Endodermal cell (in vitro differentiated cells): Measurements from ENCODE around the gene ANP32D. TPM values are rescaled to one million over a fixed set of nuclear protein-coding genes. Genes with fewer than 3 reads are reported as not detected.
"Not testable (repeated sequence)": the region's sequence is repeated elsewhere in the genome, so short reads cannot be mapped to it uniquely, and the experiment has no call there.

Source experiments
- DNase-seq: peaks from one replicate; pipeline ENCODE4 v3.0.0-alpha.2; 2017
- H3K27ac ChIP-seq: 2 replicates; pipeline ENCODE4 v1.5.1; 2013; ENCODE audit warnings: mild to moderate bottlenecking, low read depth, low read length, moderate library complexity
- H3K27me3 ChIP-seq: 2 replicates; pipeline ENCODE4 v1.6.1; 2013; ENCODE audit warnings: mild to moderate bottlenecking, low read length, moderate library complexity; ENCODE audit not compliant: insufficient read depth, control insufficient read depth, poor library complexity, severe bottlenecking
- H3K36me3 ChIP-seq: 2 replicates; pipeline ENCODE4 v1.7.0; 2013; ENCODE audit warnings: mild to moderate bottlenecking, low read length, moderate library complexity; ENCODE audit not compliant: control insufficient read depth, insufficient read depth
- H3K4me1 ChIP-seq: one replicate; pipeline ENCODE4 v1.7.0; 2013; ENCODE audit warnings: low read length; ENCODE audit not compliant: control insufficient read depth, insufficient read depth
- H3K4me3 ChIP-seq: 2 replicates; pipeline ENCODE4 v1.5.1; 2013; ENCODE audit warnings: mild to moderate bottlenecking, low read length, moderate library complexity
- H3K9ac ChIP-seq: 2 replicates; pipeline ENCODE4 v1.6.1; 2013; ENCODE audit warnings: mild to moderate bottlenecking, low read length, moderate library complexity; ENCODE audit not compliant: poor library complexity, severe bottlenecking; ENCODE audit errors: extremely low read depth
- H3K9me3 ChIP-seq: 2 replicates; pipeline ENCODE4 v1.6.1; 2013; ENCODE audit warnings: mild to moderate bottlenecking, low read length, moderate library complexity; ENCODE audit not compliant: control insufficient read depth
- H3K27ac Mint-ChIP-seq: 2 replicates; pipeline ENCODE4 v1.8.0; 2020; ENCODE audit warnings: mixed read lengths
- H3K27me3 Mint-ChIP-seq: 2 replicates; pipeline ENCODE4 v1.8.0; 2021; ENCODE audit warnings: mild to moderate bottlenecking, mixed read lengths; ENCODE audit not compliant: insufficient read depth
- H3K36me3 Mint-ChIP-seq: 2 replicates; pipeline ENCODE4 v1.8.0; 2020; ENCODE audit warnings: low read depth, mixed read lengths
- H3K4me1 Mint-ChIP-seq: 2 replicates; pipeline ENCODE4 v1.8.0; 2020; ENCODE audit warnings: mixed read lengths
- H3K4me3 Mint-ChIP-seq: 2 replicates; pipeline ENCODE4 v1.8.0; 2020; ENCODE audit warnings: mild to moderate bottlenecking, moderate library complexity, mixed read lengths
- H3K9me3 Mint-ChIP-seq: 2 replicates; pipeline ENCODE4 v1.8.0; 2020; ENCODE audit warnings: mild to moderate bottlenecking, mixed read lengths
- CTCF ChIP-seq: fragments of 200-600 bp; sonication (generic); conservative IDR thresholded peaks from 2 replicates; pipeline ENCODE4 v1.5.0; 2021; ENCODE audit warnings: antibody characterized with exemption, mild to moderate bottlenecking
- WGBS, 2 experiments: methylation state at CpG; one replicate each; pipeline versions ENCODE4 v1.1.5 to v1.1.7; 2013; ENCODE audit warnings: missing lambda C conversion rate in 2 of 2, mixed read lengths in 1 of 2; ENCODE audit not compliant: insufficient coverage in 1 of 2, insufficient read length in 1 of 2; 5-methylcytosine and 5-hydroxymethylcytosine counted together
- total RNA-seq, 2 donors: library from RNA; stranded (reverse); fragmentation: NEBNext Ultra II Directional in 1 of 2; extraction: Animal tissue kit (Norgen Biotek cat#: 25700) in 1 of 2; gene quantifications; 2 replicates in 1 of 2; 3 replicates in 1 of 2; pipeline ENCODE4 v1.2.1, GENCODE V29; 2021

The ANP32D gene
- total RNA-seq, 2 donors from 2014 or later = not detected

DNA sequence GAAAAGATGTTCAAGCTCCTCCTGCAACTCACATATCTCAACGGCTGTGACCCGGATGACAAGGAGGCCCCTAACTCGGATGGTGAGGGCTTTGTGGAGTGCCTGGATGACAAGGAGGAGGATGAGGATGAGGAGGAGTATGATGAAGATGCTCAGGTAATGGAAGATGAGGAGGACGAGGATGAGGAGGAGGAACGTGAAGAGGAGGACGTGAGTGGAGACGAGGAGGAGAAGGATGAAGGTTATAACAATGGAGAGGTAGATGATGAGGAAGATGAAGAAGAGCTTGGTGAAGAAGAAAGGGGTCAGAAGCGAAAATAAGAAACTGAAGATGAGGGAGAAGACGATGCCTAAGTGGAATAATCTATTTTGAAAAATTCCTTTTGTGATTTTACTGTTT lies 702 bp downstream of the ANP32D start:
- WGBS, 2 experiments = 77 to 78% methylated on average over 6 to 8 of the region's 9 CpGs
- H3K36me3 ChIP-seq = no peaks in the 10 kb centered on the region
- no peak overlapping the region for H3K27ac ChIP-seq
- no peaks in the 10 kb centered on the region for H3K4me1 ChIP-seq
- no peaks in the 10 kb centered on the region for H3K27me3 ChIP-seq
- no peak overlapping the region for H3K27ac Mint-ChIP-seq
- H3K9me3 Mint-ChIP-seq = peaks cover 77% of the 10 kb centered on the region
- H3K9ac ChIP-seq = no peak overlapping the region
- peaks cover 6% of the 10 kb centered on the region for H3K27me3 Mint-ChIP-seq
- H3K4me3 ChIP-seq = no peak overlapping the region
- H3K9me3 ChIP-seq = peaks cover 37% of the 10 kb centered on the region
- no peaks in the 10 kb centered on the region for H3K36me3 Mint-ChIP-seq
- no peak for TF ChIP-seq CTCF
- no peak for DNase-seq
- H3K4me1 Mint-ChIP-seq = no peaks in the 10 kb centered on the region
- no peak overlapping the region for H3K4me3 Mint-ChIP-seq

GRCh38 chr12:48474497-48474896 lies 2.1 kb downstream of the ANP32D start:
- WGBS, 2 experiments = 82% methylated on average over 11 of the region's 11 CpGs; no CpG with 5 or more reads in 1 of the 2 experiments
- not testable (repeated sequence) for H3K27ac ChIP-seq, H3K27me3 ChIP-seq, H3K4me1 ChIP-seq, DNase-seq, H3K36me3 Mint-ChIP-seq, H3K27me3 Mint-ChIP-seq, H3K4me3 ChIP-seq, H3K4me3 Mint-ChIP-seq, H3K4me1 Mint-ChIP-seq, H3K9ac ChIP-seq, H3K36me3 ChIP-seq, H3K27ac Mint-ChIP-seq
- H3K9me3 Mint-ChIP-seq = peaks cover 69% of the 10 kb centered on the region
- peaks cover 24% of the 10 kb centered on the region for H3K9me3 ChIP-seq

DNA sequence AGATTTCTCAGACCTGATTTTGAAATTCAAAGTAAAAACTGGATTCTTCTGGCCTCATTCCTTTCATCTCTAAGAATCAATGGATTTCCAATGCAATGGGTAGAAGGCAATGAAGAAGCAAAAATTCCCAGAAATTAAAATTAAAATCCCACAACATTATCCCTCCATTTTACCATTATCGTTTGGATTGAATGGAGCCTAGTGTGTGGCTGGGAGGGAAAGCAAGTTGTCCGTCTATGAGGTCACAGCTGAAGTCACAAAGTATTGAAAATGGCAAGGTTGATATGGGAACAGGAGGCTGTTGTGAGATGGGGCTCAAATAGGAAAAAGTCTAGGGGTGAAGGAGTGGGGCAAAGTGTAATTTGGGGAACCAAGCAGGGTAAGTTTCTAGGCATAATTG lies 9.8 kb downstream of the ANP32D start, which contains the start of gene C12orf54:
Gene C12orf54, plus strand, starts transcription at position 301 of the 400 bp plus-strand sequence. CDS start 799 bp downstream, outside the sequence.
- no peak within 1 kb of the TSS for H3K9ac ChIP-seq
- H3K4me1 ChIP-seq = no peaks in the 10 kb centered on the region
- H3K9me3 Mint-ChIP-seq = peaks cover 20% of the 10 kb centered on the region
- peaks cover 8% of the 10 kb centered on the region for H3K27me3 ChIP-seq
- no peaks in the 10 kb centered on the region for H3K36me3 ChIP-seq
- TF ChIP-seq CTCF = no peak
- H3K9me3 ChIP-seq = no peaks in the 10 kb centered on the region
- H3K27me3 Mint-ChIP-seq = peaks cover 6% of the 10 kb centered on the region
- H3K4me3 ChIP-seq = no peak within 1 kb of the TSS
- no peak within 1 kb of the TSS for H3K27ac Mint-ChIP-seq
- DNase-seq = no peak
- H3K4me3 Mint-ChIP-seq = no peak within 1 kb of the TSS
- no peak within 1 kb of the TSS for H3K27ac ChIP-seq
- no peaks in the 10 kb centered on the region for H3K36me3 Mint-ChIP-seq
- 86 to 100% methylated on average over 2 of the region's 2 CpGs for WGBS, 2 experiments
- no peaks in the 10 kb centered on the region for H3K4me1 Mint-ChIP-seq

- peaks cover 8% of the 10 kb centered on the region for H3K27me3 ChIP-seq
- H3K36me3 ChIP-seq = no peaks in the 10 kb centered on the region
- Mint-ChIP-seq H3K4me1 (no peaks in the 10 kb centered on the region), H3K9me3 (peaks cover 16% of the 10 kb centered on the region), H3K36me3 (no peaks in the 10 kb centered on the region), H3K27me3 (peaks cover 4% of the 10 kb centered on the region), H3K27ac (no peak overlapping the region), H3K4me3 (no peak overlapping the region)
- no peaks in the 10 kb centered on the region for H3K9me3 ChIP-seq
- no peak overlapping the region for H3K27ac ChIP-seq
- no peak for DNase-seq
- H3K4me1 ChIP-seq = no peaks in the 10 kb centered on the region
- no peak for TF ChIP-seq CTCF
- H3K4me3 ChIP-seq = no peak overlapping the region
- no peak overlapping the region for H3K9ac ChIP-seq
- WGBS, 2 experiments = 88 to 100% methylated on average over 2 to 3 of the region's 3 CpGs
Observed at GRCh38 chr12:48482930-48483329, 10.6 kb downstream of the ANP32D start.
